ENCODE measurements around the gene CA6. TPM values are rescaled to one million over a fixed set of nuclear protein-coding genes. Genes with fewer than 3 reads are reported as not detected.

CA6 gene
- total and polyA plus RNA-seq, 4 experiments from 2014 or later, result 0.35 to 2.5 TPM; not detected in 2

DNA sequence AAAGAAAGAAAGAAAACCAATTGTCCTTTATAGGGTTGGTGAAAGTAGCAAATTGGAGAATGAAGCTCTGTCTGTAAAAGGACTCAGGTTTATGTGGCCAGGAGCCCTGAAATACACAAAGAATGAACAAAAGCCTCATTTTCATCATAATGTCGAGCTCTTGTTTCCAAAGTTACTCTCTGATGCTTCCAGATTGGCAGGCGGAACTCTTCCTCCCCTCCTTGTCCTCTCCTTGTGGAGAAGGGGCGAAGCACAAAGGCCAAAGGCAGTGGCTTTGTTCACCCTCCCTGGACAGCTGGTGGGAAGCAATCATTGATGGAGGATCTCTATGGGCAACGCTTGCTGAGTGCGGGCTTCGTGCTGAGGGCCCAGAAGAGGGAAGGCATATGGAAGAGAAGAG, 5.6 kb downstream of the CA6 start:
- H3K4me1 Mint-ChIP-seq, result peaks cover 8 to 33% (median 20%) of the 10 kb centered on the region in 4 donors
- H3K9me3 ChIP-seq (ENCODE audit: control insufficient read depth in 1 of 2, low read length in 2 of 2), result no peaks in the 10 kb centered on the region
- intact Hi-C loops (cut with micrococcal nuclease), result no loop called here
- no peaks in the 10 kb centered on the region for H3K27me3 Mint-ChIP-seq
- no peak for DNase-seq
- ChIA-PET POLR2A (ENCODE audit: partially characterized antibody) (no interaction called here), CTCF (ENCODE audit: partially characterized antibody) (interaction anchor here (0.8 to 1.2 kb wide), 2 partner anchors 33 to 38 kb away, joined by 4 read pairs; no protein-coding TSS in a partner anchor)
- peak overlapping the region in 1 of 7 donors; percentile 19 for H3K27ac Mint-ChIP-seq
- H3K9me3 Mint-ChIP-seq, result no peaks in the 10 kb centered on the region
- H3K4me3 ChIP-seq (ENCODE audit: low read length in 2 of 2), result no peak overlapping the region
- H3K27ac ChIP-seq (ENCODE audit: low read depth, low read length), result no peak overlapping the region
- H3K4me1 ChIP-seq (ENCODE audit: insufficient read depth, low read length), result peaks cover 24% of the 10 kb centered on the region
- no peaks in the 10 kb centered on the region for H3K27me3 ChIP-seq (ENCODE audit: insufficient read depth, low read length)
- no peaks in the 10 kb centered on the region for H3K36me3 Mint-ChIP-seq
- peak overlapping the region in 1 of 8 donors; percentile 8 for H3K4me3 Mint-ChIP-seq
- H3K36me3 ChIP-seq (ENCODE audit: insufficient read depth, low read length), result no peaks in the 10 kb centered on the region

DNA sequence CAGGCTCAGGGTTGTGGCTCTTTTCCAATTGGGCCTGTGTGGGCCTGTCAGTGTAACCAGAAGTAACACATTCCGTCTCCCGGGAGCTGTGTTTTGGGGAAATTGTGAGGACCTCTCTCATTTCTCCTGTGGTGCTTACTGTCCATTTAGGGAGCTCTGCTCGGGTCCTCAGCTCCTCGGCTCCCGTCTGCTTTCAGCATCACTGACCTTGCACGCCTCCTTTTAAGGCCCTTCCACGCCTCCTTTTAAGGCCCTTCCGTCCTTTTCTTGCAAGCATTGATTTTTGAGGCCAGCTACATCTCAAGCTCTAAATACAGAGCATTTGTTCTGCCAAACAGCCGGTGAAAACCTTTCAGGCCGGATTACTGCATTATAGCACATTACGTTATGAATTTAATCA, 9.7 kb downstream of the CA6 start:
- no peak for DNase-seq

DNA sequence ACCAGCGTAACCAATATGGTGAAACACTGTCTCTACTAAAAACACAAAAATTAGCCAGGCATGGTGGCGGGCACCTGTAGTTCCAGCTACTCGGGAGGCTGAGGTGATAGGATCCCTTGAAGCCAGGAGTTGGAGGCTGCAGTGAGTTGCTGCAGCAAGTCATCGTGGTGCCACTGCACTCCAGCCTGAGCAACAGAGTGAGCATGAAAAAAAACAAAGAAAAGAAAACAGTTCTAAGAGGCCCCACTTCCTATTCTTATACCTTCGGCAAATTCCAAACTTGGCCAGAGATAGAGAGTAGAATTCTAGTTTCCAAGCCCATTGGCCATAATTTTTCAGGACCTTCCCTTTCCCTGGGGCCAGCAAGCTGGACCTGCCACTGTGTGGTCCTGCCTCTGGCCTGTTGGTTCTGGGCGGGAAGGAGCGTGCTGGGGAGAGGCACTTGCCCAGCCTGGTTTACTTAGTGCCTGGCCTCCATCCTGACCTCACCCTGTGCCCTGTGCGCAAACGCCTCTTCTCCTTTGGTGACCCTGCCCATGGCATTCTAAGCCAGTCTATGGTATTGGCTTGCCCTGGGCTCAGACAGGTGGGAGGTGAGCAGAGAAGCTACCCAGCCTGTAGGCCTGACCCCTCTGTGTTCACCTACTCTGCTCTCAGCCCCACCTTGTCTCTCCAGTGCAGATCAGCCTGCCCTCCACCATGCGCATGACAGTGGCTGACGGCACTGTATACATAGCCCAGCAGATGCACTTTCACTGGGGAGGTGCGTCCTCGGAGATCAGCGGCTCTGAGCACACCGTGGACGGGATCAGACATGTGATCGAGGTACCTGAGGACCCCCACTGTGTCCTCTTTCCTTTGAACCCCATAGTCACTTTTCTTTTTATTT, 11.0 kb downstream of the CA6 start:
- H3K27ac ChIP-seq (ENCODE audit: low read depth, low read length), result no peak overlapping the region
- no peak overlapping the region for H3K4me3 ChIP-seq (ENCODE audit: low read length in 2 of 2)
- Mint-ChIP-seq H3K4me3 (no peak overlapping the region), H3K9me3 (peaks cover 0 to 11% (median 8%) of the 10 kb centered on the region in 8 donors), H3K4me1 (peaks cover 5 to 18% (median 6%) of the 10 kb centered on the region in 4 donors), H3K27me3 (peaks cover 0 to 2% of the 10 kb centered on the region in 2 donors), H3K27ac (peak overlapping the region in 2 of 7 donors; percentile 16 to 52), H3K36me3 (peaks cover 5 to 14% of the 10 kb centered on the region in 2 donors)
- ChIA-PET POLR2A (ENCODE audit: partially characterized antibody) (no interaction called here), CTCF (ENCODE audit: partially characterized antibody) (interaction anchor here (1.6 kb wide), 1 partner anchor 33 kb away, joined by 4 read pairs; no protein-coding TSS in a partner anchor)
- peaks cover 7% of the 10 kb centered on the region for H3K4me1 ChIP-seq (ENCODE audit: insufficient read depth, low read length)
- no peaks in the 10 kb centered on the region for H3K27me3 ChIP-seq (ENCODE audit: insufficient read depth, low read length)
- no peaks in the 10 kb centered on the region for H3K36me3 ChIP-seq (ENCODE audit: insufficient read depth, low read length)
- DNase-seq, result no peak
- H3K9me3 ChIP-seq (ENCODE audit: control insufficient read depth in 1 of 2, low read length in 2 of 2), result no peaks in the 10 kb centered on the region
- intact Hi-C loops (cut with micrococcal nuclease), result no loop called here

More for the DNA sequence above, 9.7 kb downstream of the CA6 start:
- Mint-ChIP-seq H3K4me3 (no peak overlapping the region), H3K9me3 (peaks cover 0 to 5% (median 4%) of the 10 kb centered on the region in 8 donors), H3K27ac (no peak overlapping the region), H3K27me3 (peaks cover 0 to under 1% of the 10 kb centered on the region in 2 donors), H3K36me3 (peaks cover 4 to 11% of the 10 kb centered on the region in 2 donors), H3K4me1 (peaks cover 5 to 18% (median 6%) of the 10 kb centered on the region in 4 donors)
- H3K4me1 ChIP-seq (ENCODE audit: insufficient read depth, low read length), result peaks cover 7% of the 10 kb centered on the region
- no peak overlapping the region for H3K27ac ChIP-seq (ENCODE audit: low read depth, low read length)
- no peaks in the 10 kb centered on the region for H3K9me3 ChIP-seq (ENCODE audit: control insufficient read depth in 1 of 2, low read length in 2 of 2)
- H3K27me3 ChIP-seq (ENCODE audit: insufficient read depth, low read length), result no peaks in the 10 kb centered on the region
- CTCF ChIA-PET (ENCODE audit: partially characterized antibody), result interaction anchor here (0.5 to 1.6 kb wide), 4 partner anchors 32 to 1505 kb away, joined by 4 to 6 read pairs (median 4); no protein-coding TSS in a partner anchor
- POLR2A ChIA-PET (ENCODE audit: partially characterized antibody), result no interaction called here
- no peak overlapping the region for H3K4me3 ChIP-seq (ENCODE audit: low read length in 2 of 2)
- H3K36me3 ChIP-seq (ENCODE audit: insufficient read depth, low read length), result no peaks in the 10 kb centered on the region
- intact Hi-C loops (cut with micrococcal nuclease), result no loop called here

DNA sequence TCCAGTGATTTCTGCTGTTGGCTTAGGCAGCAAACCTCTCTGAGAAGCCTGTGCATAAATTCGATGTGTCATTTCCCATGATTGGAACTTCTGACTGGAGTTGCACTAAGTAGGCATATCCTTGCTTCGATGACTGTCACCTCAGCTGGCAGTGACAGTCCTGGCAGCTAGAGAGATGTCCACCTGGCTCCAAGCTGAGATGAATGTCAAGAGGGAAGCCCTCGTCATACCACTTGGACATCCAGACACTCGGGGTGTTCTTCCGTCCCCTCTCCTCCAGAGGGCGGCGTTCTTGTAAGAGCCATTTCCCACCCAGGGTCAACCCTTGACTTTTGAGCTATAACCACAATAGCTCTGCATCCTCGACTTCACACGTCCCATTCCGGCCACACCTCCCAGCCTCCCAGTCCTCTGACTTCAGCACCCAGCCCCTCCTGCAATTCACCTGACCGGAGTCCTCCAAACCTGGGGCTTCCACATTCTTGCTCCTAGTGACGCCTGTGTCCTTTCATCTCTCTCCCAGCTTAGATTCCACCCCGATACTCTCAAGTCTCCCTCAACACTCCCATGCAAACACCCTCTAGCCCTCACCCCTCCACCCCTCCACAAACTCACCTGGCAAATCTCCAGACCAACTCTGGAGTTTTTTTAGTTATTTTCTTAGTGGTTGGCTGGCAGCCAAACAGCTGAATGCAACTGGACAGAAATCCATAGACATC, 17.3 kb downstream of the CA6 start:
- Mint-ChIP-seq H3K27me3 (peaks cover 0 to 3% of the 10 kb centered on the region in 2 donors), H3K4me1 (peaks cover 26 to 63% (median 38%) of the 10 kb centered on the region in 4 donors), H3K36me3 (peaks cover 12 to 38% of the 10 kb centered on the region in 2 donors), H3K4me3 (peak overlapping the region in 5 of 8 donors; percentile 3 to 64 (median 51)), H3K9me3 (peaks cover 0 to 11% (median 8%) of the 10 kb centered on the region in 8 donors), H3K27ac (peak overlapping the region in 5 of 7 donors; percentile 34 to 74 (median 57))
- H3K27ac ChIP-seq (ENCODE audit: low read depth, low read length), result no peak overlapping the region
- no peaks in the 10 kb centered on the region for H3K9me3 ChIP-seq (ENCODE audit: control insufficient read depth in 1 of 2, low read length in 2 of 2)
- H3K4me3 ChIP-seq (ENCODE audit: low read length in 2 of 2), result no peak overlapping the region
- H3K27me3 ChIP-seq (ENCODE audit: insufficient read depth, low read length), result no peaks in the 10 kb centered on the region
- CTCF ChIA-PET (ENCODE audit: partially characterized antibody), result interaction anchor here (0.8 to 4.5 kb wide), 15 partner anchors 8 to 114 kb away, joined by 3 to 75 read pairs (median 5); partner anchors contain the start of gene CA6
- peaks cover 29% of the 10 kb centered on the region for H3K4me1 ChIP-seq (ENCODE audit: insufficient read depth, low read length)
- POLR2A ChIA-PET (ENCODE audit: partially characterized antibody), result interaction anchor here (0.9 to 4.0 kb wide), 3 partner anchors 16 to 85 kb away, joined by 3 to 12 read pairs (median 3); partner anchors contain the start of gene ENO1
- DNase-seq, result no peak
- no peaks in the 10 kb centered on the region for H3K36me3 ChIP-seq (ENCODE audit: insufficient read depth, low read length)
- intact Hi-C loops (cut with micrococcal nuclease), result loop anchor here (1.0 kb wide), 1 partner anchor 25 kb away; no protein-coding TSS in a partner anchor

DNA sequence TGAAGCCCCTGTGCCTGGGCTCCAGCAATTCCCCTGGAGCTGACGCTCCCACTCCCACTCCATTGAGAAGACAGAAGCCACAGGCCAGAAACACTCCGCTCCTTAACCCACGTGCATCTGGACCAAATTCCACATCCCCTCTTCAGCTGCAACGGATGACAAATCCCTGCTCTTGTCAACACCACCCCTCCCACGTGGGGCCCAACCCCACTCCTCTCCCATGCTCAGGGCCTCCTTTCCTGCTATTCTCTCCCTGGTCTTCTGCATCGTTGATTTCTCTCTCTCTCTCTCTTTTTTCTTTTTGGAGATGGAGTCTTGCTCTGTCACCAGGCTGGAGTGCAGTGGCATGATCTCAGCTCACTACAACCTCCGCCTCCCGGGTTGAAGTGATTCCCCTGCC, 18.3 kb downstream of the CA6 start:
- Mint-ChIP-seq H3K4me3 (peak overlapping the region in 3 of 8 donors; percentile 29 to 58 (median 44)), H3K27ac (peak overlapping the region in 2 of 7 donors; percentile 53 to 76), H3K9me3 (peaks cover 0 to 11% (median 8%) of the 10 kb centered on the region in 8 donors), H3K27me3 (peaks cover 0 to 3% of the 10 kb centered on the region in 2 donors), H3K36me3 (peaks cover 12 to 36% of the 10 kb centered on the region in 2 donors), H3K4me1 (peaks cover 23 to 67% (median 34%) of the 10 kb centered on the region in 4 donors)
- H3K36me3 ChIP-seq (ENCODE audit: insufficient read depth, low read length), result no peaks in the 10 kb centered on the region
- no peak overlapping the region for H3K4me3 ChIP-seq (ENCODE audit: low read length in 2 of 2)
- H3K9me3 ChIP-seq (ENCODE audit: control insufficient read depth in 1 of 2, low read length in 2 of 2), result no peaks in the 10 kb centered on the region
- ChIA-PET POLR2A (ENCODE audit: partially characterized antibody) (interaction anchor here (1.3 to 4.0 kb wide), 2 partner anchors 17 to 85 kb away, joined by 3 to 12 read pairs; partner anchors contain the start of gene ENO1), CTCF (ENCODE audit: partially characterized antibody) (interaction anchor here (1.0 to 4.5 kb wide), 7 partner anchors 19 to 49 kb away, joined by 3 to 75 read pairs (median 11); partner anchors contain the start of gene CA6)
- H3K27me3 ChIP-seq (ENCODE audit: insufficient read depth, low read length), result no peaks in the 10 kb centered on the region
- intact Hi-C loops (cut with micrococcal nuclease), result loop anchor here (1.0 kb wide), 1 partner anchor 24 kb away; no protein-coding TSS in a partner anchor
- H3K27ac ChIP-seq (ENCODE audit: low read depth, low read length), result no peak overlapping the region
- H3K4me1 ChIP-seq (ENCODE audit: insufficient read depth, low read length), result peaks cover 23% of the 10 kb centered on the region
- DNase-seq, result no peak

DNA sequence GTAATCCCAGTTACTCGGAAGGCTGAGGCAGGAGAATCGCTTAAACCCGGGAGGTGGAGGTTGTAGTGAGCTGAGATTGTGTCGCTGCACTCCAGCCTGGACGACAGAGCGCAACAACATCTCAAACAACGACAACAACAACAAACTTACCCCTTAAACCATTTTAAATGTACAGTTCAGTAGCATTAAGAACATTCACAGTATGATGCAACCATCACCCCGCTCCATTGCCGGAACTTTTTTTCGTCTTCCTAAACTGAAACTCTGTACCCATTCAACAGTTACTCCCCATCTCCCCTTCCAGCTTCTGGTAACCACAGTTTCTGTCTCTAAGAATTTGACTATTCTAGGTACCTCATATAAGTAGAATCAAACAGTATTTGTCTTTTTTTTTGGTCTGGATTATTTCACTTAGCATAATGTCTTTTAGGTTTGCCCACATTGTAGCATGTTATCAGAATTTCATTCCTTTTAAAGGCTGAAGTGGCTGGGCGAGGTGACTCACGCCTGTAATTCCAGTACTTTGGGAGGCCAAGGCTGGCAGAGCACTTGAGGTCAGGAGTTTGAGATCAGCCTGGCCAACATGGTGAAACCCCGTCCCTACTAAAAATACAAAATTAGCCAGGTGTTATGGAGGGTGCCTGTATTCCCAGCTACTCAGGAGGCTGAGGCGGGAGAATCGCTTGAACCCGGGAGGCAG, 19.6 kb downstream of the CA6 start:
- Histone ChIP-seq H3K27me3 (ENCODE audit: insufficient read depth, low read length) (no peaks in the 10 kb centered on the region), H3K9me3 (ENCODE audit: control insufficient read depth in 1 of 2, low read length in 2 of 2) (no peaks in the 10 kb centered on the region), H3K4me1 (ENCODE audit: insufficient read depth, low read length) (peaks cover 32% of the 10 kb centered on the region), H3K36me3 (ENCODE audit: insufficient read depth, low read length) (no peaks in the 10 kb centered on the region), H3K4me3 (ENCODE audit: low read length in 2 of 2) (no peak overlapping the region), H3K27ac (ENCODE audit: low read depth, low read length) (no peak overlapping the region)
- Mint-ChIP-seq H3K27me3 (peaks cover 0 to 3% of the 10 kb centered on the region in 2 donors), H3K36me3 (peaks cover 10 to 36% of the 10 kb centered on the region in 2 donors), H3K27ac (peak overlapping the region in 5 of 7 donors; percentile 10 to 76 (median 64)), H3K9me3 (peaks cover 0 to 7% (median 5%) of the 10 kb centered on the region in 8 donors), H3K4me3 (peak overlapping the region in 3 of 8 donors; percentile 31 to 64 (median 62)), H3K4me1 (peaks cover 29 to 78% (median 41%) of the 10 kb centered on the region in 4 donors)
- ChIA-PET POLR2A (ENCODE audit: partially characterized antibody) (interaction anchor here (0.8 to 4.0 kb wide), 2 partner anchors 18 to 25 kb away, joined by 3 to 12 read pairs; no protein-coding TSS in a partner anchor), CTCF (ENCODE audit: partially characterized antibody) (interaction anchor here (0.7 to 4.5 kb wide), 2 partner anchors 19 to 23 kb away, joined by 3 to 75 read pairs; no protein-coding TSS in a partner anchor)
- DNase-seq, result no peak
- intact Hi-C loops (cut with micrococcal nuclease), result no loop called here

Measured in CD4-positive, alpha-beta memory T cell (primary cell).